Prostate gland (tissue), 2 donors: Measurements from ENCODE around the gene GOLGA2. TPM values are rescaled to one million over a fixed set of nuclear protein-coding genes. Genes with fewer than 3 reads are reported as not detected.

Experiments
- microRNA counts, 2 donors: library from miRNA; unstranded; fragments of <30 nt; microRNA quantifications; one replicate each; lab custom pipeline; 2016 to 2017
- microRNA-seq: library from miRNA; unstranded; fragments of <30 nt; microRNA quantifications from one replicate; pipeline ENCODE4, GENCODE V29; 2016
- small RNA-seq, 2 donors: library from RNA; depleted of rRNA; stranded (forward); fragments of <200 nt; gene quantifications; one replicate each; pipeline ENCODE3, GENCODE V24; 2016
- total RNA-seq, 2 donors: library from RNA; depleted of rRNA; stranded (reverse); fragments of >200 nt; gene quantifications; one replicate each; pipeline ENCODE4 v1.1.0, GENCODE V29; 2016

The GOLGA2 gene
- total RNA-seq, 2 donors from 2014 or later: 92.1 to 147 TPM

MicroRNAs encoded within 50 kb of the gene (microRNA counts, 767-probe panel; counts per million panel counts)
- microRNA hsa-miR-199b-5p (lab: Ali Mortazavi, UCI) (3,719 to 3,754 counts per million in 2 donors), microRNA hsa-miR-3154 (lab: Ali Mortazavi, UCI) (0 to 431 counts per million in 2 donors)

Small RNAs within 50 kb of the gene (microRNA-seq; reads per million reads assigned to microRNA genes)
- 157 reads per million, percentile 77 among the genes with 10 or more reads in this experiment for gene MIR199B
- gene MIR3154: 0.67 reads per million

Small RNAs within 50 kb of the gene (small RNA-seq; reads per million reads assigned to genes)
- gene MIR199B: 15.6 to 37.1 reads per million in 2 donors
- gene MIR3154: 0 reads per million in 2 donors

Other genes with a start within 250 kb of the GOLGA2 start
- 10 to 100 TPM; 12.3 to 12.6 TPM for gene NAIF1, start 208.7 kb downstream of the GOLGA2 start, total RNA-seq
- gene SLC25A25, start 207.8 kb downstream of the GOLGA2 start, total RNA-seq: 10 to 100 TPM; 26.0 to 33.1 TPM
- 10 to 100 TPM; 89.4 to 96.1 TPM for gene PTGES2, start 148.3 kb downstream of the GOLGA2 start, total RNA-seq
- 10 to 100 TPM; 30.5 to 43.7 TPM for gene LCN2, start 126.6 kb downstream of the GOLGA2 start, total RNA-seq
- 100 to 1,000 TPM; 333 to 437 TPM for gene BBLN, start 115.7 kb downstream of the GOLGA2 start, total RNA-seq
- gene CIZ1, start 84.4 kb downstream of the GOLGA2 start, total RNA-seq: 10 to 100 TPM; 55.2 to 94.0 TPM
- 1 to 10 TPM; 2.0 to 7.7 TPM for gene DNM1, start 72.6 kb downstream of the GOLGA2 start, total RNA-seq
- 10 to 100 TPM; 34.8 to 38.5 TPM for gene SWI5, start 269 bp upstream of the GOLGA2 start, total RNA-seq
- 10 to 100 TPM; 14.6 to 27.2 TPM for gene TRUB2, start 46.4 kb upstream of the GOLGA2 start, total RNA-seq
- 10 to 100 TPM; 57.5 to 89.6 TPM for gene COQ4, start 46.8 kb upstream of the GOLGA2 start, total RNA-seq
- gene SLC27A4, start 64.5 kb upstream of the GOLGA2 start, total RNA-seq: 10 to 100 TPM; 19.2 to 21.5 TPM
- gene URM1, start 95.4 kb upstream of the GOLGA2 start, total RNA-seq: 10 to 100 TPM; 33.2 to 41.7 TPM
- 10 to 100 TPM; 25.3 to 30.5 TPM for gene CERCAM, start 144.8 kb upstream of the GOLGA2 start, total RNA-seq
- gene ODF2, start 180.0 kb upstream of the GOLGA2 start, total RNA-seq: 10 to 100 TPM; 27.0 to 65.8 TPM
- 10 to 100 TPM; 31.5 to 34.2 TPM for gene GLE1, start 228.7 kb upstream of the GOLGA2 start, total RNA-seq